Right atrium auricular region (tissue), 2 donors: Measurements from ENCODE around the gene GFAP. TPM values are rescaled to one million over a fixed set of nuclear protein-coding genes. Genes with fewer than 3 reads are reported as not detected.
A peak's percentile ranks its signal among the peaks of the same experiment; 100 is the strongest.

Experiments
- DNase-seq: peaks from one replicate; pipeline ENCODE4 v3.0.0-alpha.2; 2019; ENCODE audit warnings: low spot score
- H3K27ac ChIP-seq, 2 donors: fragments of 200-600 bp; sonication (generic); 1 replicate in 1 of 2; 2 replicates in 1 of 2; pipeline ENCODE4 v1.5.1; 2016 to 2019
- H3K27me3 ChIP-seq, 2 donors: fragments of 200-600 bp; sonication (generic); one replicate each; pipeline versions ENCODE4 v1.5.1 to v1.6.0; 2017 to 2019
- H3K36me3 ChIP-seq: fragments of 200-600 bp; sonication (generic); one replicate; pipeline ENCODE4 v1.5.1; 2016
- H3K4me1 ChIP-seq, 2 donors: fragments of 200-600 bp; sonication (generic); one replicate each; pipeline versions ENCODE4 v1.5.1 to v1.6.0; 2017 to 2019
- H3K4me3 ChIP-seq, 2 donors: fragments of 200-600 bp; sonication (generic); 1 replicate in 1 of 2; 2 replicates in 1 of 2; pipeline ENCODE4 v1.5.1; 2017 to 2019; ENCODE audit warnings: mild to moderate bottlenecking in 1 of 2, moderate library complexity in 1 of 2
- H3K9me3 ChIP-seq, 2 donors: fragments of 200-600 bp; sonication (generic); one replicate each; pipeline ENCODE4 v1.5.1; 2019
- CTCF ChIP-seq, 2 donors: fragments of 200-600 bp; sonication (generic); IDR thresholded peaks; one replicate each; pipeline ENCODE4 v1.5.1; 2019; ENCODE audit warnings: antibody characterized with exemption in 2 of 2
- total RNA-seq, 2 donors: library from RNA; depleted of rRNA; stranded (reverse); fragments of >200 nt; gene quantifications; one replicate each; pipeline ENCODE4 v1.1.0, GENCODE V29; 2016

Gene GFAP
- 1 to 10 TPM; 4.6 to 5.3 TPM for total RNA-seq

- Histone ChIP-seq H3K9me3 (no peaks in the 10 kb centered on the region), H3K36me3 (no peaks in the 10 kb centered on the region), H3K4me3 (no peak within 1 kb of the TSS), H3K27ac (peak within 1 kb of the TSS; percentile 39 to 69), H3K27me3 (no peaks in the 10 kb centered on the region), H3K4me1 (peaks cover 0 to 37% of the 10 kb centered on the region in 2 donors)
- no peak for TF ChIP-seq CTCF (IDR thresholded peaks at IDR 0.05)
- no peak for DNase-seq
Observed at GRCh38 chr17:44915321-44915726, at the start of gene GFAP. GFAP (minus strand) TSS chr17:44915500; CDS start chr17:44915486, 14 bp downstream.

GRCh38 chr17:44961921-44962350 is 46.6 kb upstream of the GFAP start:
- Histone ChIP-seq H3K9me3 (no peaks in the 10 kb centered on the region), H3K27me3 (peaks cover 9 to 14% of the 10 kb centered on the region in 2 donors), H3K36me3 (no peaks in the 10 kb centered on the region), H3K27ac (no peak overlapping the region), H3K4me3 (no peak overlapping the region), H3K4me1 (peaks cover 0 to 11% of the 10 kb centered on the region in 2 donors)
- DNase-seq, result no peak
- no peak for TF ChIP-seq CTCF (IDR thresholded peaks at IDR 0.05)

- peaks cover 0 to 8% of the 10 kb centered on the region in 2 donors for H3K4me1 ChIP-seq
- no peak overlapping the region for H3K27ac ChIP-seq
- no peaks in the 10 kb centered on the region for H3K36me3 ChIP-seq
- no peak overlapping the region for H3K4me3 ChIP-seq
- H3K27me3 ChIP-seq, result peaks cover 1 to 6% of the 10 kb centered on the region in 2 donors
- TF ChIP-seq CTCF (IDR thresholded peaks at IDR 0.05), result no peak
- no peaks in the 10 kb centered on the region for H3K9me3 ChIP-seq
- DNase-seq, result no peak
Observed at GRCh38 chr17:44960691-44961090, 45.4 kb upstream of the GFAP start.

- H3K4me3 ChIP-seq, result peak overlapping the region in 1 of 2 donors; percentile 9
- TF ChIP-seq CTCF (IDR thresholded peaks at IDR 0.05), result no peak
- peaks cover 0 to 8% of the 10 kb centered on the region in 2 donors for H3K4me1 ChIP-seq
- no peaks in the 10 kb centered on the region for H3K9me3 ChIP-seq
- DNase-seq, result no peak
- H3K36me3 ChIP-seq, result no peaks in the 10 kb centered on the region
- peaks cover 0 to 6% of the 10 kb centered on the region in 2 donors for H3K27me3 ChIP-seq
- no peak overlapping the region for H3K27ac ChIP-seq
Observed at GRCh38 chr17:44959821-44960531, 44.7 kb upstream of the GFAP start.

GRCh38 chr17:44956998-44957981 is 42.0 kb upstream of the GFAP start:
- Histone ChIP-seq H3K4me3 (no peak overlapping the region), H3K9me3 (no peaks in the 10 kb centered on the region), H3K36me3 (no peaks in the 10 kb centered on the region), H3K27me3 (peaks cover 0 to 6% of the 10 kb centered on the region in 2 donors), H3K27ac (no peak overlapping the region), H3K4me1 (peaks cover 0 to 8% of the 10 kb centered on the region in 2 donors)
- no peak for DNase-seq
- no peak for TF ChIP-seq CTCF (IDR thresholded peaks at IDR 0.05)
